IPS-18a (cell line): ENCODE measurements around the gene IL17REL.
A peak's percentile ranks its signal among the peaks of the same experiment; 100 is the strongest.
"Not testable (repeated sequence)": the region's sequence is repeated elsewhere in the genome, so short reads cannot be mapped to it uniquely, and the experiment has no call there.

Source experiments
- H3K27ac ChIP-seq: one replicate; pipeline ENCODE4 v1.5.1; 2013; ENCODE audit warnings: low read length
- H3K27me3 ChIP-seq: one replicate; pipeline ENCODE4 v1.6.1; 2013; ENCODE audit warnings: mild to moderate bottlenecking, low read length; ENCODE audit not compliant: control insufficient read depth, insufficient read depth
- H3K36me3 ChIP-seq: one replicate; pipeline ENCODE4 v1.6.1; 2013; ENCODE audit warnings: low read depth, low read length; ENCODE audit not compliant: control insufficient read depth
- H3K4me1 ChIP-seq: one replicate; pipeline ENCODE4 v1.6.1; 2013; ENCODE audit warnings: low read depth, low read length; ENCODE audit not compliant: control insufficient read depth
- H3K4me3 ChIP-seq: one replicate; pipeline ENCODE4 v1.5.1; 2013; ENCODE audit warnings: low read length
- H3K9ac ChIP-seq: one replicate; pipeline ENCODE4 v1.6.1; 2013; ENCODE audit warnings: mild to moderate bottlenecking, low read length, moderate library complexity
- H3K9me3 ChIP-seq: one replicate; pipeline ENCODE4 v1.6.1; 2013; ENCODE audit warnings: low read depth, low read length; ENCODE audit not compliant: control insufficient read depth

IL17REL gene

DNA sequence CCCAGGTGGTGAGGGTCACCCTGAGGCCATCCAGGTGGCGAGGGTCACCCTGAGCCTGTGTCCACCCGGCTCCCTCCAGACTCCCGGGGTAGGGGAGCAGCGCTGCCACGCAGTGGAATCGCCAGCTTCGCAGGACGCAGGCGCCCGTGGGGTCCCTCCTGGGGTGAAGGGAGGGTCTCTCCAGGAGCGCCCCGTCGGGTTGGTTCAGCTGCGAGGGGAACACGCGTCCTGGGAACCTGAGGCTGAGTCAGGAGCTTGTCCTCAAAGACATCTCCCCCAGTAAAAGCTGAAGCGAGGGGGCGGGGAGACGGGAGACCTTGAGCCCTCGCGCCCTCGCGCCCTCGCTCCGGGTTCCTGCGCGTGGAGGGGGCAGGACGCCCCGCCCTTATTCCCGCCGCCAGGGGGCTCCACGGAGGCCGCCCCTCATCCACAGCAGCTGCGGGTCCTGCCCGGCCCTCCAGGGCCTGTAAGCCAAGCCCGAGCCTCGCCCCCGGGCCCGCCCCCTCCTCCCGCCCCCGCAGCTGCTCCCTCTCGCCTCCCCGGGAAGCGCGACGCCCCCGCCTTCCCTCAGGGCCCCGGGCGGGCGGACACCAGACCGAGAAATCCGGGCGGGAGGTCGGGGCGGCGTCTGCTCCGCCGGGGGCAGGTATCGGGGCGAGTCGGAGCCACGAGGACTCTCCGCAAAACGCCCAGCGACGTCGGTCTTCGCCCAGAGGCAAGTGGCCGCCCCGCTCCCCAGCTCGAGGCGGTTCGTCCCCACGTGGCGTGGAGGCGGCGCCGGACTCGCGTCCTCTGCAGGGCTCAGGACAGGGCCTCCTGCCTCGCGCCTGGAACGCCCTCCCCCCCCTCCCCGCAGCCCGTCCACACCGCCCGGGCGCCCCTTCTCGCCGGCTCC is 29.2 kb downstream of the IL17REL start:
- Histone ChIP-seq H3K27ac (no peak overlapping the region), H3K9ac (no peak overlapping the region), H3K27me3 (peaks cover 43% of the 10 kb centered on the region), H3K9me3 (no peaks in the 10 kb centered on the region), H3K4me1 (no peaks in the 10 kb centered on the region), H3K4me3 (no peak overlapping the region), H3K36me3 (no peaks in the 10 kb centered on the region)

DNA sequence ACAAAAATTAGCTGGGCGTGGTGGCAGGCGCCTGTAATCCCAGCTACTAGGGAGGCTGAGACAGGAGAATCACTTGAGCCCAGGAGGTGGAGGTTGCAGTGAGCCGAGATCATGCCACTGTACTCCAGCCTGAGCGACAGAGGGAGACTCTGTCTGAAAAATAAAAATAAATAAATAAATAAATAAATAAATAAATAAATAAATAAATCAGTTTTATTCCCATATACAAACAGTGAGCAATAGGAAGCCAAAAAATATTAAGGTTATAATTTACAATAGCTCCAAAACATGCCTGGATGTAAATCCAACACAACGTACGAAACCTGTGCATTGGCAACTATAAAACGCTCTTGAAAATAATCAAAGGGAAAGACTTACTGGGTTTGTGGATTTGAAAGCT is 30.8 kb downstream of the IL17REL start:
- H3K9me3 ChIP-seq, H3K4me3 ChIP-seq, H3K36me3 ChIP-seq, H3K4me1 ChIP-seq, H3K27ac ChIP-seq, H3K9ac ChIP-seq: not testable (repeated sequence)
- H3K27me3 ChIP-seq, result peaks cover 43% of the 10 kb centered on the region

DNA sequence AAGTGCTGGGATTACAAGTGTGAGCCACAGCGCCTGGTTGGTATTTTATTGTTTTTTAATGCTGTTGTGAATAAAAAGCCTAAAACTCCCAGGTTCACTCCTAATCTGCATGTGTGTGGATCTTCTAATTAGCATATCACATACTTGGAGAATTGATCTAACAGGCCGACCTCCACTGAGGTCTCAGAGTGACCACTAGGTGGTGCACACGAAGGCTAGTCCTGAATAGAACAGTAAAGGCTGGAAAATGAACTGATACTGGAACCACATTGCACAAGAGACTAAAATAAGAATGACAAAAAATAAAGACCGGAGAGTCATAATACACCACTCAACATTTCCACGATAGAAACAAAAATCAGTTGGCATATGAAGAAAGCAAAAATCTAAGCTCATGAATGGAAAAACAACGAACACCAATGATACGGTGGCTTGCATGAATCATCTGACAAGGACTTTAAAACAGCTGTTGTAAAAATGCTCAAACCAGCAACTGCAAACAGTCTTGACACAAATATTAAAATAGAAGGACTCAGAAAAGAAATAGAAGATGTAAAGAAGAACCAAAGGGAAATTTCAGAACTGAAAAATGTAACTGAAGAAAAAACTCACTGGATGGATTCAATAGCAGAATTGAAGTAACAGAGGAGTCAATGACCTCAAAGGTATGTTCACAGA is 32.8 kb downstream of the IL17REL start:
- H3K4me3 ChIP-seq, result no peak overlapping the region
- no peaks in the 10 kb centered on the region for H3K4me1 ChIP-seq
- no peak overlapping the region for H3K27ac ChIP-seq
- H3K9me3 ChIP-seq, result no peaks in the 10 kb centered on the region
- peaks cover 23% of the 10 kb centered on the region for H3K27me3 ChIP-seq
- no peaks in the 10 kb centered on the region for H3K36me3 ChIP-seq
- H3K9ac ChIP-seq, result no peak overlapping the region

DNA sequence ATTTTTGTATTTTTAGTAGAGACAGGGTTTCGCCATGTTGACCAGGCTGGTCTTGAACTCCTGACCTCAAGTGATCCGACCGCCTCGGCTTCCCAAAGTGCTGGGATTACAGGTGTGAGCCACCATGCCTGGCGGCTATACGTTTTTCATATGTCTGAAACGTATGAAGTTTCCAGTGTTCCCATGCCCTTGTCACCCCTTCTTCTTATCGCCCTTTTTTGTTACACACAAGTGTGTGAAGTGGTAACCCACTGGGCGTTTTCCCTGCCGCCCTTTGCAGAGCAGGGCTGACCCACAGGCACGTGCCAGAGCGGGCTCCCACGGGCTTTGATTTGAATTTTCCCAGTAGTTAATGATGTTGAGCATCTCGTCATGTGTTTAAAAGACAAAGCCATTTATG is 35.0 kb downstream of the IL17REL start:
- no peak overlapping the region for H3K4me3 ChIP-seq
- peaks cover 8% of the 10 kb centered on the region for H3K27me3 ChIP-seq
- H3K4me1 ChIP-seq, result no peaks in the 10 kb centered on the region
- H3K36me3 ChIP-seq, result no peaks in the 10 kb centered on the region
- no peak overlapping the region for H3K27ac ChIP-seq
- no peak overlapping the region for H3K9ac ChIP-seq
- no peaks in the 10 kb centered on the region for H3K9me3 ChIP-seq

DNA sequence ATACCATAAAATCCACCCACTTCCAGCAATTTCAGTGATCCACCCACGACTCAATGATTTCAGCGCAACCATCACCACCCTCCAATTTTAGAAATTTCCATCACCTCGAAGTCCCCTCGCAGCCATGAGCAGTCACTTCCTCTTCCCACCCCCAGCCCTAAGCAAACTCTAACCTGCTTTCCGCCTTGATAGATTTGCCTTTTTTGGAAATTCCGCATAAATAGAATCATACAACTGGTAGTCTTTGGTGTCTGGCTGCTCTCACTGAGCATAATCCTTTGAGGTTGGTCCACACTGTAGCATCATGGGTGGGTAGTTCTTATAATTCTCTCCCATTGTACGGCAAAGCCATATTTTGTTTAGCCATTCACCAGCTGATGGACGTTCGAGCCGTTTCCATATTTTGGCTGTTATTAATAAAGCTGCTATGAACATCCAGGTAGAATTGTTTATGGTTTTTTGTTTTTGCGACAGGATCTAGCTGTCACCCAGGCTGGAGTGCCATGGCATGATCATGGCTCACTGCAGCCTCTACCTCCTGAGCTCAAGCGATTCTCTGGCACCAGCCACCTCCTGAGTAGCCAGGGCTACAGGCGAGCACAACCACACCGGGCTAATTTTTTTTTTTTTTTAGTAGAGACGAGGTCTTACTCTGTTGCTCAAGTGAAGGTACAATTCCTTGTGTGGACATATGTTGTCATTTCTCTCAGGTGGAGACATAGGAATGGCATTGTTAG is 36.0 kb downstream of the IL17REL start:
- no peak overlapping the region for H3K9ac ChIP-seq
- no peak overlapping the region for H3K27ac ChIP-seq
- no peaks in the 10 kb centered on the region for H3K4me1 ChIP-seq
- no peaks in the 10 kb centered on the region for H3K36me3 ChIP-seq
- H3K4me3 ChIP-seq, result no peak overlapping the region
- H3K27me3 ChIP-seq, result peaks cover 15% of the 10 kb centered on the region
- no peaks in the 10 kb centered on the region for H3K9me3 ChIP-seq

DNA sequence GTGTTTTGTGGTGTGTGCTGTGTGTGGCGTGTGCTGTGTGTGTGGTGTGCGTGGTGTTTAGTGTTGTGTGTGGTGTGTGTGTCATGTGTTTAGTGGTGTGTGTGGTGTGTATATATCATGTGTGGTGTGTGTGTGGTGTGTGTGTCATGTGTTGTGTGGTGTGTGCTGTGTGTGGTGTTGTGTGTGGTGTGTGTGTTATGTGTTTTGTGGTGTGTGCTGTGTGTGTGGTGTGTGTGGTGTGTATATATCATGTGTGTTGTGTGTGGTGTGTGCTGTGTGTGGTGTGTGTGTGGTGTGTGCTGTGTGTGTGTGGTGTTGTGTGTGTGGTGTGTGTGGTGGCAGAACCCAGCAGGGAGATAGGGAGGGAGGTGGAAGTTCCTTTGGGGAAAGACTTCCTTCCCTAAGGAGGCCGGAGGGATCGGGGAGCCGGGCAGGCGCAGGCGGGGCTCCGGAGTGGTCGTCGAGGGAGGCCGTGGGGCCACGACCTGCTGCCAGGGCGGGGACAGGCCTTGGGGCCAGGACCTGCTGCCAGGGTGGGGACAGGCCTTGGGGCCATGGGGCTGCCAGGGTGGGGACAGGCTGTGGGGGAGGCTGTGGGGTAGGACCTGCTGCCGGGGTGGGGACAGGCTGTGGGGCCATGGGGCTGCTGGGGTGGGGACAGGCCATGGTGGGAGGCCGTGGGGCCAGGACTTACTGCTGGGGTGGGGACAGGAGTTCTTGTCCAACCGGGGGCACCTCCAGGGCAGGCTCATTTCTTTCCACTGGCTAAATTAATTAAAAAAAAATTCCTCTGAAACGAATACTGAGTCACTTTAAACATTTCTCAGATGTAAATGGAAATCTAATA is 36.8 kb downstream of the IL17REL start:
- no peak overlapping the region for H3K9ac ChIP-seq
- H3K27me3 ChIP-seq, result peaks cover 24% of the 10 kb centered on the region
- no peaks in the 10 kb centered on the region for H3K4me1 ChIP-seq
- H3K27ac ChIP-seq, result no peak overlapping the region
- H3K4me3 ChIP-seq, result no peak overlapping the region
- no peaks in the 10 kb centered on the region for H3K9me3 ChIP-seq
- no peaks in the 10 kb centered on the region for H3K36me3 ChIP-seq

DNA sequence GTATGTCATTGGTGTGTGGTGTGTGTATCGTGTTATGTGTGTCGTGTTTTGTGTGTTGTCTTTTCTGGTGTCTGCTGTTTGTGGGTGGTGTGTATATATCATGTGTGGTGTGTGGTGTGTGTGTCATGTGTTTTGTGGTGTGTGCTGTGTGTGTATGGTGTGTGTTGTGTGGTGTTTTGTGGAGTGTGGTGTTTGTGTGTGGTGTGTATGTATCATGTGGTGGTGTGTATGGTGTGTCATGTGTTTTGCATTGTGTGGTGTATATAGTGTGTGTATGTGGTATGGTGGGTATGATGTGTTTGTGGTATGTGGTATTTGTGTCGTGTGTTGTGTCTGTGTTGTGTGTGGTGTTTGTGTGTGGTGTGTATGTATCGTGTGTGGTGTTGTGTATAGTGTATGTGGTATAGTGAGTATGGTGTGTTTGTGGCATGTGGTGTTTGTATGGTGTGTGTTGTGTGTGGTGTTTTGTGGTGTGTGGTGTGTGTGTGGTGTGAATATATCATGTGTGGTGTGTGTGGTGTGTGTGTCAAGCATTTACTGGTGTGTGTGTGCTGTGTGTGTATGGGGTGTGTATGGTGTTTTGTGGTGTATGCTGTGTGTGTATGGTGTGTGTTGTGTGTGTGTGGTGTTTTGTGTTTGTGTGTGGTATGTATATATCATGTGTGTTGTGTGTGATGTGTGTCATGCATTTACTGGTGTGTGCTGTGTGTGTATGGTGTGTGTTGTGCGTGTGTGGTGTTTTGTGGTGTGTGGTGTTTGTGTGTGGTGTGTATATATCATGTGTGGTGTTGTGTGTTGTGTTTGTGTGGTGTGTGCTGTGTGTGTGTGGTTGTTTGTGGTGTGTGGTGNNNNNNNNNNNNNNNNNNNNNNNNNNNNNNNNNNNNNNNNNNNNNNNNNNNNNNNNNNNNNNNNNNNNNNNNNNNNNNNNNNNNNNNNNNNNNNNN is 39.3 kb downstream of the IL17REL start:
- H3K4me1 ChIP-seq, result peaks cover 2% of the 10 kb centered on the region

DNA sequence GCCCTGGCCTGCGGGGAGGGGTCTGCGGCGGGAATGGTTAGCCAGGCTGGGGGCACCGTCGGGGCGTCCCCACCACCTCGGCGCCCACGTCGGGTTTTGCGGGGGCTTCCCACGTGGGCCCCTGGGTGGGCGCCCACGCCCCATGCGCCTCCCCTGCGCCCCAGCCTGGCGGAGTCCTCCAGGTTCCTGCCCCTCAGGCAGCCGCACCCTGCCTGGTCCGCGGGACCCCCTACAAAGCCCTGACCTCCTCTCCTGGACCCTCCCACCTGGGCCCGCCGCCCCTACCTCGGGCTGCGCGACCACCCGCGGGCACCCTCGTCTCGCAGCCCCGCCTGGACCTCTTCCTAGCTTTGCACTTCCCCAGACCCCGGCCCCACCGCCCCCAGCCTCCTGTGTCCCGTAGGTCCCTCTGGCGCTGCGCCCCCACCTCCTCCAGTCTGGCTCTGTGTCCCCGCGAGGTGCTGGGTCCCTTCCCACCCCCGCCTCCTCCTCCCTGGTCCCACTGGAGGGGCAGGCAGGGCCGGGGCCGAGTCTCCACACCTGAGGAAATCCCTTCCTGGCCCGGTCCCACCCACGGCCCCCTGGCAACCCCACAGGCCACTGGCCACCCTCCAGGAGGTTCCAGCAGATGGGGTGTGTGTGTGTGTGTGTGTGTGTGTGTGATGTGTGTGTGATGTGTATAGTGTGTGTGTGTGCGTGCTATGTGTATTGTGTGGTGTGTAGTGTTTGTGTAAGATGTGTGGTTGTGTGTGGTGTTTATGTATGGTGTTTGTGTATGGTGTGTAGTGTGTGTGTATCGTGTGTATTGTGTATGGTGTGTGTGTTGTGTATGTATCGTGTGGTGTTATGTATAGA is 40.2 kb downstream of the IL17REL start:
- H3K9ac ChIP-seq, result no peak overlapping the region

More for the DNA sequence above, 39.3 kb downstream of the IL17REL start:
- no peak overlapping the region for H3K4me3 ChIP-seq
- peaks cover 29% of the 10 kb centered on the region for H3K27me3 ChIP-seq
- H3K9ac ChIP-seq, result no peak overlapping the region
- H3K36me3 ChIP-seq, result no peaks in the 10 kb centered on the region
- H3K27ac ChIP-seq, result no peak overlapping the region
- no peaks in the 10 kb centered on the region for H3K9me3 ChIP-seq

DNA sequence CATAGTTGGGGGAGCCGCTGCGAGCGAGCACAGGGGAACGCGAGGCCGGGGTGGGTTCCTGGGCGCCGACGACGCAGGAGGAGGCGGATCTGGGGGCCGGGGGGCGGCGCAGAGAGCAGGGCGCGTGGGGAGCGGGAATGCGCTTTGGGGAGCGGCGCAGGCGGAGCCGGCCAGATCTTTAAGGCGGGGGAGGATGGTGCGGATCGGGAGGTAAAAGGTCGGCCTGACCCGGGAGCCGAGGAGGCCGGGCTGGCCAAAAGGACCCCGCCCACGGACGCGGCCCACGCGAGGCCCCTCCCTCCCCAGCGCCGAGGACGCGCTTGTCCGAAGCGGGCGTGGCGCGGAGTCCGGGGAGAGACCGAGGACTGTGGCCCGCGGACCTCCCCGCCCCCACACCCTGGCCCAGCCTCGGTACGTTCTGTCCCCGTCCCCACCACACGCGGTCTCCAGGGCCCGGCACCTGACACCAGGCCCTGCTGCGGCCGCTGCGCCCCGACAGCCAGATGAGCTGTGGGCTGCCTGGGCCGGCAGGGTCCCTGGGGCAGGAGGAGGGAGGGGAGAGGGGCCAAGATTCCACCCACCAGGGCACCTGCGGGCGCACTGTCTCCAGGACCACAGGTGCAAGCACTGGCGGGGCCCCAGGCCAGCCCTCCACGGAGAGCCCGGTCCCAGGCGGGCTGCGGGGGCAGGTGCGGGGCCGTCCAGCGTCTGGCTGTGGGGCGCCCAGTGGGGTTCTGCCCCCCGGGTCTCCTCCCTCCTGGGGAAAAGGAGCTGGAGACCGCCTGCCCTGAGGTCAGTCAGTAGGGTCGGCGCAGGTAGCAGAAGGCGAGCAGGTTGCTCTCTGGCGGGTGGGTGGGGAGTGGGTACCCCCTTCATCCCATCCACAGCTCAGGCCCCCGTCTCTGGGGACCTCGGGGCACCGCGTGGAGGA is 41.1 kb downstream of the IL17REL start:
- no peak overlapping the region for H3K27ac ChIP-seq
- no peaks in the 10 kb centered on the region for H3K36me3 ChIP-seq
- no peaks in the 10 kb centered on the region for H3K9me3 ChIP-seq
- H3K4me1 ChIP-seq, result peaks cover 2% of the 10 kb centered on the region
- peaks cover 29% of the 10 kb centered on the region for H3K27me3 ChIP-seq
- peak overlapping the region; percentile 43 for H3K4me3 ChIP-seq
- H3K9ac ChIP-seq, result peak overlapping the region; percentile 26

More for the DNA sequence above, 40.2 kb downstream of the IL17REL start:
- no peaks in the 10 kb centered on the region for H3K36me3 ChIP-seq
- no peak overlapping the region for H3K27ac ChIP-seq
- no peaks in the 10 kb centered on the region for H3K9me3 ChIP-seq
- H3K4me3 ChIP-seq, result no peak overlapping the region
- H3K4me1 ChIP-seq, result peaks cover 2% of the 10 kb centered on the region
- H3K27me3 ChIP-seq, result peaks cover 29% of the 10 kb centered on the region
